Small intestine (tissue), 7 donors: ENCODE results near the gene RNF126. TPM values are rescaled to one million over a fixed set of nuclear protein-coding genes. Genes with fewer than 3 reads are reported as not detected.

ENCODE experiments used
- DNase-seq, 2 donors: peaks; one replicate each; pipeline versions ENCODE4 v3.0.0 to v3.0.0-alpha.2; 2013
- FAIRE-seq: peaks from 2 replicates; lab custom pipeline; 2012; peaks lifted over from hg19 to GRCh38; lab: Jason Lieb, UNC
- H3K27ac ChIP-seq, 3 donors: one replicate each; pipeline ENCODE4 v1.5.1; 2013; ENCODE audit warnings: low read length in 2 of 3, mild to moderate bottlenecking in 2 of 3, control low read depth in 1 of 3, inconsistent platforms in 1 of 3, low read depth in 1 of 3, moderate library complexity in 1 of 3
- H3K27me3 ChIP-seq, 3 donors: one replicate each; pipeline ENCODE4 v1.6.1; 2013; ENCODE audit warnings: low read length in 3 of 3, inconsistent platforms in 1 of 3; ENCODE audit not compliant: control insufficient read depth in 3 of 3, insufficient read depth in 3 of 3
- H3K36me3 ChIP-seq, 3 donors: one replicate each; pipeline ENCODE4 v1.6.1; 2013; ENCODE audit warnings: low read length in 3 of 3, inconsistent platforms in 1 of 3, low read depth in 1 of 3, mild to moderate bottlenecking in 1 of 3, moderate library complexity in 1 of 3; ENCODE audit not compliant: control insufficient read depth in 3 of 3, insufficient read depth in 2 of 3
- H3K4me1 ChIP-seq, 3 donors: one replicate each; pipeline ENCODE4 v1.6.1; 2013; ENCODE audit warnings: low read length in 2 of 3, inconsistent platforms in 1 of 3, low read depth in 1 of 3, mild to moderate bottlenecking in 1 of 3, moderate library complexity in 1 of 3; ENCODE audit not compliant: control insufficient read depth in 3 of 3, insufficient read depth in 2 of 3
- H3K4me3 ChIP-seq, 3 donors: one replicate each; pipeline ENCODE4 v1.5.1; 2013; ENCODE audit warnings: low read length in 3 of 3, control low read depth in 1 of 3, inconsistent platforms in 1 of 3, low read depth in 1 of 3, mild to moderate bottlenecking in 1 of 3, moderate library complexity in 1 of 3
- H3K9me3 ChIP-seq, 2 donors: one replicate each; pipeline ENCODE4 v1.6.1; 2013; ENCODE audit warnings: low read depth in 1 of 2, low read length in 1 of 2; ENCODE audit not compliant: control insufficient read depth in 2 of 2, insufficient read depth in 1 of 2
- WGBS, 3 donors: extraction: QIAGEN DNeasy Blood & Tissue Kit; methylation state at CpG; one replicate each; pipeline ENCODE4 v1.1.7; 2013; 5-methylcytosine and 5-hydroxymethylcytosine counted together
- polyA plus RNA-seq, 4 donors: library from polyadenylated mRNA; stranded (reverse) in 3 of 4; unstranded in 1 of 4; fragments of 200-250 nt in 3 of 4; fragments of 120-200 nt in 1 of 4; gene quantifications; one replicate each; pipeline versions ENCODE4 v1.2.1 to v1.2.3, GENCODE V29; 2013
- donor health status: healthy with polysubstance abuse.
- donor health status: control.
- donor health status: control.
- donor health status: Bipolar disorder and iron deficiency.
- donor health status: healthy.

The RNF126 gene
- polyA plus RNA-seq, 4 donors = 39.2 to 60.2 (median 55.4) TPM

DNA sequence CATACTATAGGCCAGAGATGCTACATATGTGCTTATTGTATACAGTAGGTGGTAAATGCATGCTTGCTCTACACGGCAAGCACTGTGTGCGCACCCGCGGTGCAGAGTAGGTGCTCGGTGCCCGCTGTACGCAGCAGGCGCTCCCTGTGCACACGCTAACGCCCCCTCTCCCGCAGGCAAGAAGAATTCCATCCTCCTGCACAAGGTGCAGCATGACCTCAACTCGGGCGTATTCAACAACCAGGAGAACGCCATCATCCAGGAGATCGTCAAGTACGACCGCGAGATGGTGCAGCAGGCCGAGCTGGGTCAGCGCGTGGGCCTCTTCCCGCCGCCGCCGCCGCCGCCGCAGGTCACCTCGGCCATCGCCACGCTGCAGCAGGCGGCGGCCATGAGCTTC, 47.4 kb downstream of the RNF126 start:
- H3K4me1 ChIP-seq = no peaks in the 10 kb centered on the region
- FAIRE-seq (no peak), DNase-seq (peak; percentile 50 to 69)
- no peaks in the 10 kb centered on the region for H3K9me3 ChIP-seq
- H3K36me3 ChIP-seq = peaks cover 5 to 40% (median 9%) of the 10 kb centered on the region in 3 donors
- no peak overlapping the region for H3K27ac ChIP-seq
- no peak overlapping the region for H3K4me3 ChIP-seq
- H3K27me3 ChIP-seq = peaks cover 0 to 4% (median 0%) of the 10 kb centered on the region in 3 donors
- WGBS, 3 donors = 11 to 22% (median 17%) methylated on average over 32 to 33 of the region's 33 CpGs

DNA sequence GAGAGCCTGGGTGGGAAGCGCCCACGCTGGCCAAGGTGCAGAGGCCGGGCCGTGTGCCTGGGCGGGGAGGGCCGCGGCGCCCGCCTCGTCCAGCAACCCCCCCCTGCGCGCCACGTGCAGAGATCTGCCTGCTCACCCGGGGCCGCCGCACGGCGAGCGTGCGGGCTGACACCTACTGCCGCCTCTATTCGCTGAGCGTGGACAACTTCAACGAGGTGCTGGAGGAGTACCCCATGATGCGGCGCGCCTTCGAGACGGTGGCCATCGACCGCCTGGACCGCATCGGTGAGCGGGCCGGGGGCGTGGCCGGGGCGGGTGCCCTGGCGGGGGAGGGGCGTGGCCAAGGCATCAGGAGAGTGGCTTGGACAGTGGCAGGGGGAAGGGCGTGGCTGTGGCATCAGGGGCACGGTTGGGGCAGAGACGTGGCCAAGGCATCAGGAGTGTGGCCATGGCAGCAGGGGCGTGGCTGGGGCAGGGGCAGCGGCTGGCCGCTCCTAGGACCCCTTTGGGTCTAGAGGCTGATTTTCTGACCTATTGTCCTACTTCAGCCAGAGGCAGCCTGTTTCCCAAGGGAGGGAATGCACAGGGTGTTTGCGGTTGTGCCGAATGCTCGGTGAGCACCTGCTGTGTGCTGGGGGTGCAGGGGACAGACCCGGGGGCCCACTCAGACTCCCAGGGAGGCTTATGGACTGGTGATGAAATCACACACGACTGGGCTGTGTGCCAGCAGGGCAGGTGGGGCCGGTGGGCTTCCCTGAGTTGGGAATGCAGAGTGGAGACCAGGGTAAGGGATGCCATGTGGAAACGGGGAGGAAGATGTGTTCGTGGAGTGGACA, 49.1 kb downstream of the RNF126 start:
- Histone ChIP-seq H3K9me3 (no peaks in the 10 kb centered on the region), H3K4me3 (no peak overlapping the region), H3K4me1 (peaks cover 0 to 4% (median 0%) of the 10 kb centered on the region in 3 donors), H3K27me3 (peaks cover 0 to 4% (median 0%) of the 10 kb centered on the region in 3 donors), H3K27ac (no peak overlapping the region), H3K36me3 (peaks cover 4 to 25% (median 7%) of the 10 kb centered on the region in 3 donors)
- FAIRE-seq (no peak), DNase-seq (no peak)
- 67 to 83% (median 70%) methylated on average over 41 to 54 of the region's 54 CpGs for WGBS, 3 donors

DNA sequence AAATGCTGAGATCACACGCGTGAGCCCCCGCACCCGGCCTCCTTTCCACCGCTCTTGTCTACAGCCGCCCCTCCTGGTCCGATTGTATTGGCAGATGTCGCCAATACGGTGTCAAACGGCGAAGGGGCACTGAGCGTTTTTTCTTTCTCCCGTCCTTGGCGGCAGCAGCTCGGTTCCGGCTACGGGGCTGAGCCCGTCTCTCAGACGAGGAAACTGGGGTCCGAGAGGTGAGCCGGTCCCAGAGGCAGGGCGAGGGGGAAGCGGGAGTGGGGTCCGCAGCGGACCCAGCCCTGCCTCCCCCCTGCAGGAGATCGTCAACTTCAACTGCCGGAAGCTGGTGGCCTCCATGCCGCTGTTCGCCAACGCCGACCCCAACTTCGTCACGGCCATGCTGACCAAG, 50.1 kb downstream of the RNF126 start:
- H3K9me3 ChIP-seq = no peaks in the 10 kb centered on the region
- WGBS, 3 donors = 79 to 87% (median 86%) methylated on average over 32 to 33 of the region's 33 CpGs
- H3K27ac ChIP-seq = no peak overlapping the region
- no peak for DNase-seq
- H3K4me3 ChIP-seq = no peak overlapping the region
- H3K27me3 ChIP-seq = peaks cover 0 to 4% (median 0%) of the 10 kb centered on the region in 3 donors
- H3K4me1 ChIP-seq = peaks cover 0 to 4% (median 0%) of the 10 kb centered on the region in 3 donors
- peaks cover 0 to 14% (median 4%) of the 10 kb centered on the region in 3 donors for H3K36me3 ChIP-seq
- no peak for FAIRE-seq

DNA sequence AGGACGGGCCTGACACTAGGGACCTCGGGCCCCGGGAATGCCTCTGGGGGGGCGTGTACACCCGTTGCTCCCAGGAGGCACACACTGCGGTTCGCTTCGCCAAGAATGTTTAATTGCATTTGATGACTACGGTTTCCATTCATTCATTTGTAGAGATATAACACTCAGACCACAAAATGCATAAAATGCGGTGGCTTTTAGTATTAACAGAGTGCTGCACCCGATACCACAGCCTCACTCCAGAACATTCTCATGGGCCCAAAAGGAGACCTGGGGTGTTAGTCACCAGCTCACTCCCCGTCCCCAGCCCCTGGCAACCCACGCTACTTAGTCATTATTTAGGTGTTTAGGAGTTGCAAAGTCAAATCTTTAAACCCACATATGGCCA, 51.5 kb downstream of the RNF126 start:
- H3K36me3 ChIP-seq = peaks cover 0 to 5% (median 0%) of the 10 kb centered on the region in 3 donors
- H3K27ac ChIP-seq = peak overlapping the region in 1 of 3 donors; percentile 62
- peaks cover 0 to 4% (median 0%) of the 10 kb centered on the region in 3 donors for H3K4me1 ChIP-seq
- WGBS, 3 donors = 21 to 40% (median 22%) methylated on average over 13 of the region's 13 CpGs
- FAIRE-seq (no peak), DNase-seq (no peak)
- H3K4me3 ChIP-seq = no peak overlapping the region
- H3K27me3 ChIP-seq = peaks cover 0 to 4% (median 0%) of the 10 kb centered on the region in 3 donors
- H3K9me3 ChIP-seq = no peaks in the 10 kb centered on the region

DNA sequence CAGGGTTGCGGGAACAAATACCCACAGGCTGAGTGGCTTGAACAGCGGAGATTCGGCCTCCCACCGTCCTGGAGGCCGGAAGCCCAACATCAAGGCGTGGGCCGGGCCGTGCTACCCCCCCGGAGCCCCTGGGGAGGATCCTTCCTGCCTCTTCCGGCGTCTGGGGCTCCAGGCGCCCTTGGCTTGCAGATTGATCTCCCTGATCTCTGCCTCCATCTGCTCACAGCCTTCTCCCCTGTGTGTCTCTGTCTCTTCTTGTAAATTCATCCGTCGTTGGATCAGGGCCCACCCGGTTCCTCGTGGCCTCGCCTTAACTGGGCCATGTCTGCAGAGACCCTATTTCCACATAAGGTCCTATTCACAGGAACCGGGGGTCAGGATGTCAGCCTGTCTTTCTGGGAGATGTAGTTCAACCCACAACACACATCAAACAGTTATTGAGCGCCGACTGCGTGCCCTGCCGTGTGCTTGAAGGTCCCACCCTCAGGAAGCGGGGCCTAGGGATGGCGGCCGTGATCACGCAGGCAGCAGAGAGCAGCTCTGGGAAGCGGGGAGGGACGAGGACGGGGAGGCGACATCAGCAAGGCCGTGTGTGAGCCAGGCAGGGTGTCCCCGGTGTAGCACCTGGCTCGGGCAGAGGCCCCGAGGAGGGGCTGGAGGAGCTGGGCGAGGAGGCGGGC, 52.1 kb downstream of the RNF126 start:
- FAIRE-seq (no peak), DNase-seq (peak in 1 of 2 donors; percentile 28)
- peaks cover 0 to 4% (median 0%) of the 10 kb centered on the region in 3 donors for H3K27me3 ChIP-seq
- H3K4me3 ChIP-seq = peak overlapping the region in 2 of 3 donors; percentile 9 to 33
- peak overlapping the region in 1 of 3 donors; percentile 62 for H3K27ac ChIP-seq
- H3K36me3 ChIP-seq = peaks cover 0 to 5% (median 0%) of the 10 kb centered on the region in 3 donors
- peaks cover 0 to 4% (median 0%) of the 10 kb centered on the region in 3 donors for H3K4me1 ChIP-seq
- H3K9me3 ChIP-seq = no peaks in the 10 kb centered on the region
- 20 to 34% (median 30%) methylated on average over 32 to 36 of the region's 36 CpGs for WGBS, 3 donors

DNA sequence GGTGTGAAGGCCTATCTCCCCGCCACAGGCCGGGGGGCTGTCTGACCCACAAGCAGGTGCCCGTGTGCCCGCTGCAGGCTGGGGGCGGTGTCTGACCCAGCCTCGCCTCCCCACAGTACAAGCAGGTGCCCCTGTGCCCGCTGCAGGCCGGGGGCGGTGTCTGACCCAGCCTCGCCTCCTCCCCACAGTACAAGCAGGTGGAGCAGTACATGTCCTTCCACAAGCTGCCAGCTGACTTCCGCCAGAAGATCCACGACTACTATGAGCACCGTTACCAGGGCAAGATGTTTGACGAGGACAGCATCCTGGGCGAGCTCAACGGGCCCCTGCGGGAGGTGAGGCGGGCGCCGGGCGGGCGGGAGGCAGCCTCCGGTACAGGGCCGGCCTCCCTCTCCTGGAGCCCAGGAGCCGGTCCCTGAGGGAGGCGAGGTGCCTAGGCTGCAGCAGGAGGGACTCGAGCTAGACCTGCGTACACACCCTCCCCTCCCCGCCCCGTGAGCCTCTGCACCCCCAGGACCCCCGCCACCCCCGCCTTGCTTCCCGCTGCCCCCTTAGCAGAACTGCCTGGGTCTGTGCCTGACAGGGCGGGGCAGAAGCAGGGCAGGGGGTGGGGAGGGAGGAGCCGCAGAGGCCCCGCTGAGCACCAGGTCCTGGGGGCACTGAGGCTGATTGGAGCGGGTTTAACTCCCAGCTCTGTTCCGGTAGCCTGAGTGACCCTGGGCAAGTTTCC, 52.8 kb downstream of the RNF126 start:
- H3K27ac ChIP-seq = peak overlapping the region in 1 of 3 donors; percentile 62
- no peaks in the 10 kb centered on the region for H3K9me3 ChIP-seq
- H3K36me3 ChIP-seq = peaks cover 0 to 5% (median 0%) of the 10 kb centered on the region in 3 donors
- peak overlapping the region in 2 of 3 donors; percentile 9 to 33 for H3K4me3 ChIP-seq
- peaks cover 0 to 4% (median 0%) of the 10 kb centered on the region in 3 donors for H3K4me1 ChIP-seq
- FAIRE-seq (no peak), DNase-seq (no peak)
- 14 to 45% (median 30%) methylated on average over 28 to 38 of the region's 38 CpGs for WGBS, 3 donors
- H3K27me3 ChIP-seq = peaks cover 0 to 3% (median 0%) of the 10 kb centered on the region in 3 donors

DNA sequence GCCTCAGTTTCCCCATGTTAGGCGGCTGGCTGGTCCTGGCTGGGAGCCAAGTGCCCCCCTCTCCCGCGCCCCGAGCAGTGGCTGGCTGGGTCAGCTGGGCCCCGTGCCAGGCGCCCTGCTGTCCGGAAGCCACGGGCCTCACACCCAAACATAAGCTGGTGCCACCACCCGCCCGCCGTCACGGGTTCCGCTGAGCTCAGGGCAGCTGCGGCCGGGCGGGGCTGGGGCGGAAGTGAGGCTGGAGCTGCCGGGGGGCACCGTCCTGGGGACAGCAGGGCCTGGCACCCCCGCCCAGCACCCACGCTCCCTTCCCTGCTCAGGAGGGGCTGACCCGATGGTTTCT, 54.0 kb downstream of the RNF126 start:
- Histone ChIP-seq H3K27me3 (no peaks in the 10 kb centered on the region), H3K27ac (no peak overlapping the region), H3K4me1 (peaks cover 0 to 4% (median 0%) of the 10 kb centered on the region in 3 donors), H3K4me3 (no peak overlapping the region), H3K9me3 (no peaks in the 10 kb centered on the region), H3K36me3 (no peaks in the 10 kb centered on the region)
- DNase-seq = no peak
- FAIRE-seq = no peak
- WGBS, 3 donors = 28 to 64% (median 49%) methylated on average over 15 to 22 of the region's 22 CpGs
